HG03378 (cell line): ENCODE measurements around the gene MRPL45.

Source experiments
- ATAC-seq: cut with Tn5 transposase; IDR thresholded peaks from one replicate; pipeline ENCODE4 v1.9.1; 2021; ENCODE audit warnings: mild to moderate bottlenecking, moderate library complexity; ENCODE audit not compliant: unreplicated experiment

Gene MRPL45

GRCh38 chr17:38344420-38344745 is 47.4 kb downstream of the MRPL45 start:
- ATAC-seq = no peak

GRCh38 chr17:38345743-38346142 is 48.8 kb downstream of the MRPL45 start:
- no peak for ATAC-seq

GRCh38 chr17:38349097-38349730 is 52.2 kb downstream of the MRPL45 start:
- ATAC-seq = no peak

GRCh38 chr17:38350035-38350434 is 53.1 kb downstream of the MRPL45 start:
- ATAC-seq = no peak

GRCh38 chr17:38351412-38352222 is 54.6 kb downstream of the MRPL45 start, which contains the start of gene SOCS7:
Gene SOCS7, plus strand, starts transcription at chr17:38351844. Its CDS starts 209 bp downstream, at chr17:38352053.
- ATAC-seq = peak; percentile 61

- ATAC-seq = no peak
These were observed 55.5 kb downstream of the MRPL45 start for GRCh38 chr17:38352245-38353085.

GRCh38 chr17:38353086-38353604 is 56.2 kb downstream of the MRPL45 start:
- ATAC-seq = no peak

GRCh38 chr17:38353668-38354067 is 56.7 kb downstream of the MRPL45 start:
- ATAC-seq = no peak

GRCh38 chr17:38354466-38354865 is 57.5 kb downstream of the MRPL45 start:
- no peak for ATAC-seq

- ATAC-seq = no peak
These were observed 58.3 kb downstream of the MRPL45 start for GRCh38 chr17:38355251-38355650.

GRCh38 chr17:38357486-38358123 is 60.6 kb downstream of the MRPL45 start:
- no peak for ATAC-seq

GRCh38 chr17:38358586-38359513 is 61.9 kb downstream of the MRPL45 start:
- ATAC-seq = no peak

- no peak for ATAC-seq
These were observed 64.9 kb downstream of the MRPL45 start for GRCh38 chr17:38361694-38362465.

- ATAC-seq = no peak
These were observed 66.0 kb downstream of the MRPL45 start for GRCh38 chr17:38363016-38363415.

GRCh38 chr17:38364741-38365140 is 67.8 kb downstream of the MRPL45 start:
- ATAC-seq = no peak

- ATAC-seq = no peak
These were observed 72.3 kb downstream of the MRPL45 start for GRCh38 chr17:38369124-38369886.
